ENCODE measurements around the gene ERBB4. TPM values are rescaled to one million over a fixed set of nuclear protein-coding genes. Genes with fewer than 3 reads are reported as not detected.

The ERBB4 gene
- total RNA-seq, 1 donor from 2014 or later, result 1.2 TPM

- no peak for DNase-seq (ENCODE audit: low read depth)
- no peak overlapping the region for H3K4me3 Mint-ChIP-seq (ENCODE audit: unreplicated experiment)
- H3K27me3 ChIP-seq (ENCODE audit: insufficient read depth, low read length), result no peaks in the 10 kb centered on the region
- no peak overlapping the region for H2AFZ ChIP-seq (ENCODE audit: low read depth, low read length)
- no peaks in the 10 kb centered on the region for H4K20me1 ChIP-seq (ENCODE audit: insufficient read depth, low read length)
- no peaks in the 10 kb centered on the region for H3K27me3 Mint-ChIP-seq (ENCODE audit: low read depth, unreplicated experiment)
- FAIRE-seq, result no peak
- H3K9me3 ChIP-seq (ENCODE audit: insufficient read depth, low read depth, low read length), result no peaks in the 10 kb centered on the region
- H3K36me3 Mint-ChIP-seq (ENCODE audit: low read depth, unreplicated experiment), result no peaks in the 10 kb centered on the region
- no peaks in the 10 kb centered on the region for H3K36me3 ChIP-seq (ENCODE audit: insufficient read depth, low read length)
- no peak overlapping the region for H3K4me3 ChIP-seq (ENCODE audit: insufficient read depth, low read depth, low read length)
- H3K9ac ChIP-seq (ENCODE audit: low read length), result no peak overlapping the region
- H3K4me2 ChIP-seq (ENCODE audit: low read length), result no peak overlapping the region
- no peaks in the 10 kb centered on the region for H3K4me1 ChIP-seq (ENCODE audit: insufficient read depth, low read length)
- TF ChIP-seq CTCF (IDR thresholded peaks at IDR 0.05; ENCODE audit: insufficient read depth, low read depth, low read length) (no peak), EZH2 (IDR thresholded peaks at IDR 0.05; ENCODE audit: insufficient read depth, low read length) (no peak)
- no peak overlapping the region for H3K27ac ChIP-seq (ENCODE audit: low read depth, low read length)
- H3K9me3 Mint-ChIP-seq (ENCODE audit: unreplicated experiment), result no peaks in the 10 kb centered on the region
- no peak overlapping the region for H3K27ac Mint-ChIP-seq (ENCODE audit: unreplicated experiment)
- no peaks in the 10 kb centered on the region for H3K79me2 ChIP-seq (ENCODE audit: insufficient read depth, low read length)
- no peaks in the 10 kb centered on the region for H3K4me1 Mint-ChIP-seq (ENCODE audit: low read depth, unreplicated experiment)
These were observed 1122.2 kb downstream of the ERBB4 start for GRCh38 chr2:211416373-211416772.

- Mint-ChIP-seq H3K4me1 (ENCODE audit: low read depth, unreplicated experiment) (peaks cover under 1% of the 10 kb centered on the region), H3K27ac (ENCODE audit: unreplicated experiment) (no peak overlapping the region), H3K36me3 (ENCODE audit: low read depth, unreplicated experiment) (no peaks in the 10 kb centered on the region), H3K27me3 (ENCODE audit: low read depth, unreplicated experiment) (no peaks in the 10 kb centered on the region), H3K4me3 (ENCODE audit: unreplicated experiment) (no peak overlapping the region), H3K9me3 (ENCODE audit: unreplicated experiment) (no peaks in the 10 kb centered on the region)
- Histone ChIP-seq H4K20me1 (ENCODE audit: insufficient read depth, low read length) (no peaks in the 10 kb centered on the region), H3K4me2 (ENCODE audit: low read length) (no peak overlapping the region), H2AFZ (ENCODE audit: low read depth, low read length) (no peak overlapping the region), H3K27ac (ENCODE audit: low read depth, low read length) (no peak overlapping the region), H3K4me1 (ENCODE audit: insufficient read depth, low read length) (no peaks in the 10 kb centered on the region), H3K36me3 (ENCODE audit: insufficient read depth, low read length) (no peaks in the 10 kb centered on the region), H3K4me3 (ENCODE audit: insufficient read depth, low read depth, low read length) (no peak overlapping the region), H3K79me2 (ENCODE audit: insufficient read depth, low read length) (no peaks in the 10 kb centered on the region), H3K27me3 (ENCODE audit: insufficient read depth, low read length) (no peaks in the 10 kb centered on the region), H3K9me3 (ENCODE audit: insufficient read depth, low read depth, low read length) (no peaks in the 10 kb centered on the region), H3K9ac (ENCODE audit: low read length) (no peak overlapping the region)
- FAIRE-seq (no peak), DNase-seq (ENCODE audit: low read depth) (no peak)
- TF ChIP-seq CTCF (IDR thresholded peaks at IDR 0.05; ENCODE audit: insufficient read depth, low read depth, low read length), result no peak
- no peak for TF ChIP-seq EZH2 (IDR thresholded peaks at IDR 0.05; ENCODE audit: insufficient read depth, low read length)
These were observed 1124.9 kb downstream of the ERBB4 start for GRCh38 chr2:211413746-211414145.

- peak; percentile 81 for DNase-seq (ENCODE audit: low read depth)
- Mint-ChIP-seq H3K27me3 (ENCODE audit: low read depth, unreplicated experiment) (no peaks in the 10 kb centered on the region), H3K4me3 (ENCODE audit: unreplicated experiment) (no peak overlapping the region), H3K27ac (ENCODE audit: unreplicated experiment) (peak overlapping the region; percentile 72), H3K36me3 (ENCODE audit: low read depth, unreplicated experiment) (no peaks in the 10 kb centered on the region), H3K9me3 (ENCODE audit: unreplicated experiment) (no peaks in the 10 kb centered on the region), H3K4me1 (ENCODE audit: low read depth, unreplicated experiment) (peaks cover 8% of the 10 kb centered on the region)
- Histone ChIP-seq H3K4me3 (ENCODE audit: insufficient read depth, low read depth, low read length) (no peak overlapping the region), H3K9ac (ENCODE audit: low read length) (no peak overlapping the region), H2AFZ (ENCODE audit: low read depth, low read length) (no peak overlapping the region), H3K4me1 (ENCODE audit: insufficient read depth, low read length) (peaks cover 11% of the 10 kb centered on the region), H3K27me3 (ENCODE audit: insufficient read depth, low read length) (no peaks in the 10 kb centered on the region), H3K4me2 (ENCODE audit: low read length) (peak overlapping the region; percentile 17), H3K27ac (ENCODE audit: low read depth, low read length) (peak overlapping the region; percentile 73), H3K36me3 (ENCODE audit: insufficient read depth, low read length) (no peaks in the 10 kb centered on the region), H3K79me2 (ENCODE audit: insufficient read depth, low read length) (no peaks in the 10 kb centered on the region), H3K9me3 (ENCODE audit: insufficient read depth, low read depth, low read length) (no peaks in the 10 kb centered on the region), H4K20me1 (ENCODE audit: insufficient read depth, low read length) (no peaks in the 10 kb centered on the region)
- no peak for FAIRE-seq
- no peak for TF ChIP-seq EZH2 (IDR thresholded peaks at IDR 0.05; ENCODE audit: insufficient read depth, low read length)
- no peak for TF ChIP-seq CTCF (IDR thresholded peaks at IDR 0.05; ENCODE audit: insufficient read depth, low read depth, low read length)
These were observed 1130.1 kb downstream of the ERBB4 start for GRCh38 chr2:211408483-211408891.

Data from astrocyte (in vitro differentiated cells and primary cell).